CD1c-positive myeloid dendritic cell (primary cell): ENCODE measurements around the gene CSTF3.
"Not testable (repeated sequence)": the region's sequence is repeated elsewhere in the genome, so short reads cannot be mapped to it uniquely, and the experiment has no call there.

ENCODE experiments used
- DNase-seq: peaks from one replicate; pipeline ENCODE4 v3.0.0-alpha.2; 2016; ENCODE audit errors: extremely low spot score

CSTF3 gene

DNA sequence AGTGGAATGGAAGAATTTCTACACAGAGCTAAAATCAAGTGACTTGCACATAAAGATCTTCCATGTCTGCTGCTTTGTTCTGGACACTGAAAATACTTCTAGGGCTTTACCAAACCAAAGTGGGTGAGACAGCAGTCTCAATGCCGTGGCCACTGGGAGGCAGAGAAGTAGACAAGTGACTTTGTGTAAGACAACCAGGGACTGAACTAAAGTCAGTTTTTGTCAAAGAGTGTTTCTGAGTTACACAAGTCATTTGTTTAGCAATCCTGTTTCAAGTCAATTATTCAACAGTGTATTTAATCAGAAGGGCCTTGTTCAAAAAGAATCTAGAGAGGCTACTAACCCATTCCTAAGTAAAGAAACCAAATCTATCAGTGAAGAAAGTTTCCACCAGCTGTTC is 75.3 kb downstream of the CSTF3 start:
- DNase-seq: no peak

DNA sequence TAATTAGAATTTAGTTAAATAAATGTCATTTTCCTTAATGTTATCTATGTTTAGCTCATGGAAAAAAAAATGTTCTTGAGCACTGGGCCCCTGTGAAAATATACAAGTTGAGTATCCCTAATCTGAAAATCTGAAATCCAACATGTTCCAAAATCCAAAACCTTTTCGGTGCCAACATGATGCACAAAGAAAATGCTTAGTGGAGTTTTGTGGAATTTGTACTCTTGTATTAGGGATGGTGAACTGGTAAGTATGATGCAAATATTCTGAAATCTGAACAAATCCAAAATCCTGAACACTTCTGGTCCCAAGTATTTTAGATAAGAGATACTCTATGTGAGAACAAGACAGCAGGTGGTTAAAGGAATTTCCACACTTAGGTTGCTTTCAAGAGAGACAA is 77.4 kb downstream of the CSTF3 start:
- DNase-seq: no peak

DNA sequence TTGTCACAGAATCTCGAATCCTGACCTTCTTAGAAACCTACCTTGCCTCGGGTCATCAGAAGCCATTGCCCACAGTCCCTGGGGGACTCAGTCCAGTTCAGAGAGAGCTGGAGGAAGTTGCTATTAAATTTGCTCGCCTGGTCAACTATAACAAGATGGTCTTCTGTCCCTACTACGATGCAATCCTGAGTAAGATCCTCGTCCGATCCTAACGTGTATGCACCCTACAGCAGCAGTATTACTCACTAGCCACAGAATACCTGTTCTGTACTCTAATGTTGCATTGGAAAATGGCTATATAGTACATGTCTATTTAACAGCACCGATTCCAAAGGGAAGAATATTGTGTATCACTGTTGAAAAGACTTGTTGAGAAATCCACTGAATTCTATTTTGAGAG is 88.8 kb downstream of the CSTF3 start:
- DNase-seq: no peak

DNA sequence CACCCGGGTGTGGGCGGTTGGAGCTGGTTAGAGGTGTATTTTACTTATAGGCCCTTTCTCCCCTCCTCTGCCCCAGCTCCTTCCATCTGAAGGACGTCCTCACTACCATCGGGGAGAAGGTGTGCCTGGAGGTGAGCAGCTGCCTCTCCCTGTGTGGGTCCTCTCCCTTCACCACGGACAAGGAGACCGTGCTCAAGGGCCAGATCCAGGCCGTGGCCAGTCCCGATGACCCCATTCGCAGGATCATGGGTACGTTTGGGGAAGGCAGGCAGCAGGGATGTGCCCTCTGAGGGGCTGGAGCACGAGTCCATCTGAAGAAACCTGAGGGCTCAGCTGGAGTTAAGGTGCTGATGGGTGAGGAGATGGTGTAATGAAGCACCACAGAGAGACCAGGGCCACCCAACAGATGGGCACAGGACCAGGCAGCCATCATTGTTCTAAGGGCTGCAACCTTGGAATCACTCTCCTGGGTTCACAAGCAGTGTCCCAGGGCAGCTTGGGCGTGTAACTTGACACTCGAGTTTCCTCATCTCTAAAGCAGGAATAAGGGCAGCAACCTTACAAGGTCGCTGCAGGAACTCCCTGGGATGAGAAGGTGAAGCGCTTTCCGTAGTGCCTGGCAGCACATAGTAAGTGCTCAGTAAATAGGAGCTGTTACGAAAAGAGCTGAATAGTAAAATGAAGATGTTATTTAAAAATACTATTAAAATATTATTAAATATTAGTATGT is 92.5 kb downstream of the CSTF3 start:
- DNase-seq: no peak

DNA sequence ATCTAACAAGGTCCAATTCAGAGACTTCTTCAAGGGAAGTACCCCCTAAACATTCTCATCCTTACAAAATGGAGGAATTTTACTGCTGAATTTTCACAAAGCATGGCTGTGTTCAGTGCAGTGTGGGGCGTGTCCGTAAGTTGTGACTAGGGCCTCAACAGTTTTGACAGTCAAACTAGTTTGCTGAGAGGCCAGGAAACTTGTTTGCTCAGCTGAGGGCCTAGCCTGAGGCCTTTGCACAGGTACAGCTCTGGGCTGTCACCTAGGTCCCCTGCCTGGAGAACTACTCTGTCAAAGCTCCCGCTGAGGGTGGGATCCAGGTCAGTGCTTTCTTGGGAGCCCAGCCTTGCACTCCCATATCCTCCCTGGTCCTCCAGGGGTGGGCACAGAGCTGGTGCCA is 94.0 kb downstream of the CSTF3 start:
- DNase-seq: no peak

DNA sequence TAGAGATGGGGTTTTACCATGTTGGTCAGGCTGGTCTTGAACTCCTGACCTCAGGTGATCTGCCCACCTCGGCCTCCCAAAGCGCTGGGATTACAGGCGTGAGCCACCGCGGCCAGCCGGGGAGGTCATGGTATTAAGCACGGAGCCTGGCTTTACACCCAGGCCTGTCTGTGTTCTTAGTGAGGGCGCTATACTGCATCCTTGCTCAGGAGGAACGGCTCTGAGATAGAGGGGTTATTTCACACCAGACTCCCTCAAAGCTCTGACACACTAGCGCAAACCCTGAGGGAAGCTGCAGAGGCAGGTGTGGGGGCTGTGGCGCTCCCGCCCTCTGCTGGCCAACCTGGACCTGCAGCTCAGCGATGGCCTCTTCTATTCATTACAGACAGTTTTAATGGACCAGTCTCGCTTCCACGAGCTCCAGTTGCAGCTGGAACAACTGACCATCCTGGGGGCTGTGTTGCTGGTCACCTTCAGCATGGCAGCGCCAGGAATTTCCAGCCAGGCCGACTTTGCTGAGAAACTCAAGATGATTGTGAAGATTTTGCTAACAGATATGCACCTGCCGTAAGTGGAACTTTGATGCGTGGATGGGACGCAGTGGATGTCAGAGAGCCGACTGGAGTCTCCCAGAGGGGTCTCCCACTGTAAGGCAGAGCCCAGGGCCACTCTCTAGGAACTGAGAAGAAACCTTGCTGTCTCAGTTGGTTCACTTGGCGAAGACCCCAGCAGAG is 95.7 kb downstream of the CSTF3 start:
- peak; percentile 65 for DNase-seq

DNA sequence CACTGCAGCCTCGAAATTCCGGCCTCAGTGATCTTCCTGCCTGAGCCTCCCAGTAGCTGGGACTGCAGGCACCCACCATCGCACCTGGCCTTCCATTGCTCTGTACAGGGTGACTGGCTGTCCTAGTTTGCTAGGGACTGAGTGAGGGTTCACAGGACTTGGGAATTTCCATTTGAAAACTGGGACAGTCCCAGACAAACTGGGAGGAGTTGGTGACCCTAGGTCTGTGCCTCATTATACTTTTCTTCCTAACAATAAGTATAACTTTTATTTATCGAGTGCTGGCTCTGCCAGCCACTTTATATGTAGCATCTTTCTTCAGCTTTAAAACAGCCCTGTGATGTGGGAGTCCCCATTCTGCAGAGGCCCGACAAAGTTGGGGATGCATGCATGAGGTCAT is 96.4 kb downstream of the CSTF3 start:
- DNase-seq: no peak

DNA sequence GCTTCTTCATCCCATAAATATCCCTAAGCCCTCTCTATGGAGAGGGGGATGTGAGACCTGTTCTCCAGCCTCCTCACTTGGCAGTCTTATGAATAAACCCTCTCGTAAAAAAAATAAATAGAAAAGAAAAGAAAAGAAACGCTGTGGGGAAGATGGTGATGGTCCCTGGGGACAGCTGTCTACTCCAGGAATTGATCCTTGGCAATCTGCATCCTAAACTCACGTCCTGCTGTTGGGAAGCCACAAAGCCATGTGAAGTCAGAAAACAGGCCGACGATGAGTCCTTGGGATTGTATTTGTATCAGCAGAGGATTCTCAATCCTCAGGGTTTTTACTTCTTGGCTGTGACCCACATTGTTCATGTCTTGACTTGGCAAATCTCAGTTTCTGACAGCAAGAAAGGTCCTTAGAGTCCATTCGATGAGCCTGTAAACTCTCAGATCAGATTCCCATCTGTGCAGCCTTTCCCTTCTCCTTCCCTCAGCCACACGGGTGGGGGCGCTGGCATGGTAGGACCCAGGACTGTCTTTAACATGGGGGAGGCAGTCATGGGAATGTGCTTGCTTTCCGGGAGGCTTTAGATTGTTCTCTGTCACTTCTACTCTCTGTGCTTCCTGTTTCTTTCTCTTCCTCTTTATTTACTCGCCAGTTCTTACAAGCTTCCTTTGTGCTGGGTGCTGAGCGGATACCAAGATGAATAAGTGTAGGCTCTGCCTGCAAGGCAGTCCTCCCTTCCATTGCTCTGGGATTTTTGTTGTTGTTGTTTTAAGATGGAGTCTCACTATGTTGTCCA is 97.1 kb downstream of the CSTF3 start:
- peak; percentile 64 for DNase-seq

DNA sequence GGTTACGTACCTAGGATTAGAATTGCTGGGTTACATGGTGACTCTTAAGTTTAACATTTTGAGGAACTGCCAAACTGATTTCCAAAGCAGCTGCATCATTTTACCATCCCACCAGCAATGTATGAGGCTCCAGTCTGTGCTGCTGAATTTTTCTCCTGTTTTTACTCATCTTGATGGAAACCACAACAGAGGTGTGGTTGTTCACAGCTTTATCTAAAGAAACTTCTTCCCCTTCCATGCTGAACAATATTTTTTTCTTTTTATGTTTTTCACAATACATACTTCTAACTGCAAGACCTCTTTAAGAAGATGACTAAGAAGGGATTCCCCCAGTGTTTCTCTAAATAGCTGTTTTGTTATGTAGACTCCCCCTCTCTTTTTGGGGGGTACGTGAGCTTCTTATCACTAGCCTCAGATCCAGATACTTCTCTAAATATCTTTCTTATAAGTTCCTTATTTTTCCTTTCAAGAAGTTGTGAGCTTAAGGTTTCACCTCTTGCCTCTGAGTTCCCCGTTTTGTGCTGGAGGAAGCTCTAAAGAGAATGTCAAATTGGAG is 97.9 kb downstream of the CSTF3 start:
- DNase-seq: peak; percentile 85

DNA sequence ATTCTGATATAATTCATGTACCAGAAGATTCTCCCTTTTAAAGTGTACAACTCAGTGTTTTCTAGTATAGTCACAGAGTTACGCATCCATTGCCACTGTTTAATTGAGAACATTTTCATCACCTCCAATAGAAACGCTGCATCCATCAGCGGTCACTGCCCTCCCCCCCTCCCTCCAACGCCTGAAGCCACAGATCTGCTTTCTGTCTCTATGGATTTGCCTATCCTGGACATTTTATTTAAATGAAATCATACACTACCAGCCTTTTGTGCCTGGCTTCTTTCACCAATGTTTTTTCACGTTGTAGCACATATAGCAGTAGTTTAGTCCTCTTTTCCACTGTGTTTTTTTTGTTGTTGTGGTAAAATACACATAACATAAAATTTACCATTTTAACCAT is 99.1 kb downstream of the CSTF3 start:
- no peak for DNase-seq

DNA sequence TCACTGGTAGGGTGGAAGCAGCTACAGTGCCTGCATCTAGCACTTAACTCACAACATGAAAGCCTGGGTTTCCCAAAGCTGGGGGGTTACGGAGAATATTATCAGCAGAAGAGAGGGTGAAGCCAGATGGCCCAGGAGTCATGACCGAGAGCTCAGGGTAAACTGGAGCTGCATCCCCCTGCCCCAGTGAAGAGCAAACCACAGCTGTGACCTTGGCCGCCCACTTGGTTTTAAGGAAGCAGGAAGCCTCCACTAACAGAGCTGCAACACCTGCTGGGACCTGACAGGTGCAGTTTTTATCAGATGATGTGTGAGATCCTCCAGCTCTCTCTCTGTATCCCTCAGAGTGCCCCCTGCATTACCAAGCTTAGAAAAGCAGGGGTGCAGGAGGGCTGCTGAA is 101.0 kb downstream of the CSTF3 start:
- no peak for DNase-seq

DNA sequence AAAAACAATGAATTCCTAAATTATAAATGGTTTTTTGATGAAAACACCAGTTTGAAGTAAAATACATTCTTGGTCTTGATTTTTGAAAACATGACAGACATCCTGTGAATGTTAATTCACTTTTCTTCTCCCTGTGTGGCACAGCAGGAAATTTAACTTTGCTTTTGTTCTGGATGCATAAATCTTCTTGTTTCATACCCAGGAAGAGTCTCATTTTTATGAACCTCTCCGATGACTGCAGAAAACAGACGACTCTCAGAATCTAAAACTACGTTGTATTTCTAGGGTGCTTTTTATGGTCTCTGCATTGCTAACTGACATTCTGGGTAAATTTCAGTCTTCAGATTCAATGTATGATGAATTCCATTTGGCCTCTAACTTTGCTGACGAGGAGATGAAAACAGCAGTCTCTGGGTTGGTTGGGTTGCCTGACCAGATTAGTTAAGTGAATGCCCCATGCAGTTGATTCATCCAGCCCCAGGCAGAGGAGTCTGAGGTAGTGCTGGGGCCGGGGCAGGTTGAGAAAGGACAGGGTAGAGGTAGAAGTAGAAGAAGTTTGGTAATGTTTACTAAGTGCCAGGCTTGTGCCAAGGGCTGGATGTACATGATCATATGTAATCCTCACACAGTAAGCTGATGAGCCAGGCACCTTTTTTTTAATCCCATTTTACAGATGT is 101.8 kb downstream of the CSTF3 start:
- DNase-seq: no peak

DNA sequence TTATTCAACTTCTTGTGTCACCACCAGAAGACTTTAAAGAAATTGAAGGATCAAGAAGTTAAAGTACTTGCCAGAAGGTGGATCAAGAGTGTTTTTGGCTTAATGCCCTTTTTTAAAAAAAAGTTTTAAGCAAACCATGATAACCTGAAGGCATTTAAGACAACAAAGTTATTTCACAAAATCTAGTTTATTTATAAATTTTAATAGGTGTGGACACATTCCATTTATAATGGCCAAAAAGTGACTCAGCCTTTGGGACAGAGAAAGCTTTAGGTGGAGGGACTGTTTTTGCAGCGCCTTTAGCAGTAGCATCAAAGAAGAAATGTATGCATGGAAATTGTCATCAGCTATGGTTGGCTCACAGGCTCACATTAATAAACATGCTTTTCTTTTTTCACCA is 104.0 kb downstream of the CSTF3 start:
- no peak for DNase-seq

DNA sequence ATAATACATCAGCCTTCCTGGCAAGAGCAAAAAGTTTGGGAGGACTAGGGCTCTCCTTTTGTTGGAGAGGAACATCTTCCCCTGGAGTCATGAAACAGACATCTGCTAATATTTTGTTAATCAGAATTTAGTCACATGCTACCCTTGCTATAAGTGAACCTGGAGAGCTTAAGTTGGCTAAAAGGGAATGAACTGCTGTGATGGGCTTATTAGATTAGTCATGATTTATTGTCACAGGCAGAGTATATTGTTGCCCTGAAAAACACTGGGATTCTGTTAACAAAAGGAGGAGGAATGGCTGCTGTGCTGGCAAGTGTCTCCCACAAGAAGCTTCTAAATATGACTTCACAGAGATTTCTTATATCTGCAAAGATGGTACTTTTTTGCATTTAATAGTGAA is 105.9 kb downstream of the CSTF3 start:
- DNase-seq: no peak

DNA sequence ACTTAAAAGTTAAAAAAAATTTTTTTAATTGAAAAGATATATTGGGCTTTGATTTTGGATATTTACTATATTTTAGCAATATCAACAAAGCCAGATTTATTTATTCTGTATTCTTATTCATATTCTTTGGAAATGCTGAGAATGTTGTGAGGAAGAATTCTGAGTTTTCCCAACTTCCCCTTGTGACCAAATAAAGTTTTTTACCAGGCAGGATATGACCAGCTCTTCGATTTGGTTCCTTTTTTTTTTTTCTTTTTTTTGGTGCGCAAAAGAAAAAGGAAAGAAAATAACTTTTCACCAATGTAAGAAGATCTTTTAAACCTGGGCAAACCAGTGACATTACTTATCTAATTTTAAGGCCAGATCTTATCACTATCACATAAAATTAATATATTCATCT is 109.0 kb downstream of the CSTF3 start:
- peak; percentile 80 for DNase-seq

DNA sequence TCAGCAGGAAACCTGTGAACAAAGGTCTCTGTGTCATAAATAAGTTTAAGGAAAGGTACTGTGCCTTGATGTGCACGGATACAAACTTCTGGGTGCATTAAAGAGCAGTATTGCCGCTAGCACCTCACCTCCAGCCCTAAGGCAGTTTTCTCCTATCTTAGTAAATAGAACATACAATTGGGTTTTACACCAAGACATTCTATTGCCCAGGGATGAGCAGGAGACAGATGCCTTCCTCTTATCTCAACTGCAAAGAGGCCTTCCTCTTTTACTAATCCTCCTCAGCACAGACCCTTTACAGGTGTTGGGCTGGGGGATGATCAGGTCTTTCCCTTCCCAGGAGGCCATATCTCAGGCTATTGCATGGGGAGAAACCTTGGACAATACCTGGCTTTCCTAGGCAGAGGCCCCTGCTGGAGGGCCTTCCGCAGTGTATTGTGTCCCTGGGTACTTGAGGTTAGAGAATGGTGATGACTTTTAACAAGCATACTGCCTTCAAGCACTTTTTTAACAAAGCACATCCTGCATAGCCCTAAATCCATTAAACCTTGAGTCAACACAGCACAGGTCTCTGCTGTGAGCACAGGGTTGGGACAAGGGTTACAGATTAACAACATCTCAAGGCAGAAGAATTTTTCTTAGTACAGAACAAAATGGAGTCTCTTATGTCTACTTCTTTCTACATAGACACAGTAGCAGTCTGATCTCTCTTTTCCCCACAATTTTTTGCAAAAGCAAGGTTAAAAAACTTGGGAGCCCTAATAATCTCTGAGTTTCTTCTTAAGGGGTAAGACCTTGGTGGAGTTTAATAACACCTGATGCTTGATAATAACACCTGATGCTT is 111.5 kb downstream of the CSTF3 start:
- not testable (repeated sequence) for DNase-seq

DNA sequence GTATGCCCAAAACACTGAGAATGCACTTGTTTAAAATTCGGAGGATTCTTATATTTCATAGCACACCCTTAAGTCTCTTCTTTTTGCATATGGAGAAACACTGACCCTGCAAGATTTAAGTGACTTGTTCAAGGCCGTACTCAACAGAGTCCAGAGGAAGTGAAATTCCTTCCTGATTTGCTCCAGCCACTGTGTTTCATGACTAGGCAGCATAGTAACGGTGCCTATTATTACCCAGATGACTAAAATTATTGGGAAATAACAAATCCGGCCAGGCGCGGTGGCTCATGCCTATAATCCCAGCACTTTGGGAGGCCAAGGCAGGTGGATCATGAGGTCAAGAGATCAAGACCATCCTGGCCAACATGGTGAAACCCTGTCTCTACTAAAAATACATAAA is 112.6 kb downstream of the CSTF3 start:
- DNase-seq: peak; percentile 89

DNA sequence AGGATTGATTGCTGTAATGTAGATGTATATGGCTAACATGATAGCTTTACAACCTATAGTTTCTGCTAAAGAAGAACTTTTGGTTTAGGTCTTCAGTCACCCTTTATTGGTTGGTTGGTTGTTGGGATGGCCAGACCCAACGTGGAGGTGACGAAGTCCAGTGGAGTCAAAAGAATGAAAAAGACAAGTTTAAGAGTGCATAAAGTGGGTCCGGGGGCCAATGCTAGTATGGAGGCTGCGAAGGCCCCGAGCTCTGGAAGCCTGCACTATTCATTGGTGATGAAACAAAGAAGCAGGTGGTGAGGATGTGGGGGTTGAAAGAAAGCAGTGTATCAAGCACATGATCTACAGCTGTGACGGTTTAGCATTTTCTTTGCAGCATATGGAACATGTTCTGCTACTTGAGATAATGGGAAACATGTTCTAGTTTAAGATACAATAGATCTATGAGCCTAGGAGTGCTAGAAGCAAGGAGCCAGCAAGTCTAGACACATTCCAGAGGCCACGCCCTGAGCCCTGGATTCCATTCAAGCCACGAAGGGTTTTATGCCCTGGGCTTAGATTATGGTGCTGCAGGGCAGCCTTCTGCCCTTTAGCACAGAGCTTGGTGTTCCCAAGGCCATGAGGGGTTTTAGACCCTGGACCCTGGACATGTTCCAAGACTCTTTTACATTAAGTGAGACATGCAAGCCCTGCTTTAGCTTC is 115.6 kb downstream of the CSTF3 start:
- no peak for DNase-seq

DNA sequence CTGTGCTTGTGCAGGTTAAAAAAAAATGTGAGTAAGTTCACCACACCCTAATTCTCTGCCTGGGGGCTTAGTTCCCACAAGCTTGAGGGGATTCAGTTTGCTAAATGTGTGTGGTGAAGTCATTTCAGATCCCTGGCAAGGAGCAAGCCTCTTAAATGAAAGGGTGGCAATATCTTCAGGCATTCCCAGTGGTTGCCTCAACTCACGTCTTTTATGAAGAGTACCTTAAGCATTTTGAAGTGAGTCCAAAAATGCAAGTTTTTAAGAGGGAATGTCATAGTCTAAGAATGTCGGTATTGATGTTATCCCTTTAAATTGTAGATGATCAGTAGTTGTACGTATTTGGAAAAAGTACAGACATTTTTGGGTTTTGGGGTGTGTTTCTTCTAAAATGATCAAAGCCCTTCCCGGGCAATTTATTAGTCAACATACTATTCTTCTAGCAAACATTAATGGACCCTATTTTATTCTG is 117.0 kb downstream of the CSTF3 start:
- no peak for DNase-seq

DNA sequence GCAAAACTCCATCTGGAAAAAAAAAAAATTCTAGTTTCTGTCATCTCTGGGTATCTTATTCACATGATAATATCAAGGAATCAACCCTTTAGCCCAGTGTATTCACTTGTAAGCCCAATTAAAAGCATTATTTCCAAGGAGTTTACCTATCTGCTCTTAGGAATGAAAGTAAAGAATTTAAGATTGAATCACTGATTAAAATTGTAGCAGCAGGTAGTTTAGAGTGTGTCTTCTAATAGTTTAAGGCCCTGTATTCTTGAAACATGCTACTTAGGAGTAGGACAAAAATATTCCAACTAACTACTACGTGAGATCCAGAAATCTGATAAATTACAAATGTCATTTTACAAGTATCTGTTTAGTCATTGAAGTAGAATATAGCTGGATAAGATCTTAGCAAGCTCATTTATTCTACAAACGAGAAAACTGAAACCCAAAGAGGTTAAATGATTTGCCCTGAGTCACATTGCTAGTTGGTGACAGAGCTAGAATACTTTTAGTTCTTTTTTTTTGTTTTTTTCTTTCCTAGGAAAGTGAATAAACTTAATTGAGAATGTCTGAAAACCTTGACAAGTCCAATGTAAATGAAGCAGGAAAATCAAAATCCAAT is 118.0 kb downstream of the CSTF3 start:
- no peak for DNase-seq
